HCT116 (cell line): ENCODE measurements around the gene BPIFB3. TPM values are rescaled to one million over a fixed set of nuclear protein-coding genes. Genes with fewer than 3 reads are reported as not detected.

Experiments used
- ATAC-seq: fragments of 200-7000 bp; cut with Tn5 transposase; 2 replicates; pipeline ENCODE4 v1.9.1; 2020; ENCODE audit warnings: mild to moderate bottlenecking, moderate library complexity
- BruUV-seq: library from RNA; stranded (reverse); fragments of 400-500 nt; replicated peaks from 2 replicates; lab custom pipeline; 2021; lab: Mats Ljungman, UMichigan
- CTCF ChIA-PET: fragments of 300-600 bp; sonication (Branson Sonifier 250); formaldehyde crosslinking; loops from one replicate; lab custom pipeline; 2021; ENCODE audit warnings: antibody characterized with exemption; lab: Charles Lee
- POLR2A ChIA-PET: fragments of 300-600, 350-600 bp; sonication (Branson Sonifier 250); formaldehyde crosslinking; loops from one replicate; lab custom pipeline; 2021; ENCODE audit warnings: antibody characterized with exemption; lab: Charles Lee
- RAD21 ChIA-PET, 2 experiments: fragments of 300-600 bp; sonication (Branson Sonifier 250); formaldehyde crosslinking; loops; one replicate each; lab custom pipeline; 2023; ENCODE audit warnings: low total read pairs in 2 of 2; ENCODE audit not compliant: uncharacterized antibody in 2 of 2, unreplicated experiment in 2 of 2, low non-redundant PET in 1 of 2; lab: Charles Lee
- DNase-seq: peaks from one replicate; pipeline ENCODE4 v3.0.0-alpha.2; 2010; ENCODE audit warnings: low read depth, low spot score
- H2AFZ ChIP-seq: fragments of 200-600 bp; shearing (Covaris generic), sonication (generic); 2 replicates; pipeline ENCODE4 v1.6.1; 2017; ENCODE audit warnings: low read depth, mixed run types, mixed read lengths, antibody characterized with exemption, low read length; ENCODE audit not compliant: poor library complexity, severe bottlenecking
- H3K27ac ChIP-seq: 2 replicates; pipeline ENCODE4 v1.5.1; 2012; ENCODE audit warnings: low read depth, low read length
- H3K27me3 ChIP-seq: fragments of 200-600 bp; sonication (generic); 2 replicates; pipeline ENCODE4 v1.6.1; 2016; ENCODE audit warnings: mixed run types, low read length, mixed read lengths; ENCODE audit not compliant: insufficient read depth
- H3K36me3 ChIP-seq, 2 experiments: fragments of 200-500 bp in 1 of 2; fragments of 200-600 bp in 1 of 2; sonication (Bioruptor generic) in 1 of 2; sonication (generic) in 1 of 2; 2 replicates each; pipeline versions ENCODE4 v1.5.1 to v1.6.1; 2014 to 2016; ENCODE audit warnings: low read length in 2 of 2, inconsistent platforms in 1 of 2, mixed read lengths in 1 of 2, mixed run types in 1 of 2; ENCODE audit not compliant: insufficient read depth in 2 of 2, control insufficient read depth in 1 of 2
- H3K4me1 ChIP-seq, 2 experiments: fragments of 200-600 bp in 1 of 2; sonication (generic) in 1 of 2; 2 replicates each; pipeline versions ENCODE4 v1.5.1 to v1.6.1; 2012 to 2017; ENCODE audit warnings: low read length in 2 of 2, inconsistent platforms in 1 of 2, mild to moderate bottlenecking in 1 of 2, mixed read lengths in 1 of 2, mixed run types in 1 of 2, moderate library complexity in 1 of 2; ENCODE audit not compliant: insufficient read depth in 2 of 2, control insufficient read depth in 1 of 2
- H3K4me2 ChIP-seq: fragments of 200-600 bp; sonication (generic); 2 replicates; pipeline ENCODE4 v1.6.1; 2017; ENCODE audit warnings: mixed run types, low read length, mixed read lengths
- H3K4me3 ChIP-seq, 2 experiments: fragments of 200-600 bp in 1 of 2; sonication (generic) in 1 of 2; replicated peaks in 1 of 2; 2 replicates each; pipeline ENCODE4 v1.5.1; 2011 to 2016; ENCODE audit warnings: low read length in 2 of 2, control low read depth in 1 of 2, low read depth in 1 of 2, mild to moderate bottlenecking in 1 of 2, mixed read lengths in 1 of 2, mixed run types in 1 of 2
- H3K79me2 ChIP-seq: fragments of 200-600 bp; sonication (generic); 2 replicates; pipeline ENCODE4 v1.6.1; 2017; ENCODE audit warnings: mild to moderate bottlenecking, mixed run types, low read length, moderate library complexity, mixed read lengths; ENCODE audit not compliant: insufficient read depth
- H3K9ac ChIP-seq: fragments of 200-600 bp; sonication (generic); 2 replicates; pipeline ENCODE4 v1.6.1; 2016; ENCODE audit warnings: low read length, mixed read lengths
- H3K9me2 ChIP-seq: fragments of 200-600 bp; sonication (generic), shearing (Covaris generic); 2 replicates; pipeline ENCODE4 v1.6.1; 2017; ENCODE audit warnings: mixed run types, mild to moderate bottlenecking, moderate library complexity; ENCODE audit not compliant: insufficient read depth
- H3K9me3 ChIP-seq, 2 experiments: fragments of 200-500 bp in 1 of 2; fragments of 200-600 bp in 1 of 2; sonication (Bioruptor generic) in 1 of 2; sonication (generic) in 1 of 2; 2 replicates each; pipeline ENCODE4 v1.6.1; 2014 to 2017; ENCODE audit warnings: low read length in 2 of 2, mixed read lengths in 2 of 2, inconsistent platforms in 1 of 2, low read depth in 1 of 2, mild to moderate bottlenecking in 1 of 2, mixed run types in 1 of 2, moderate library complexity in 1 of 2; ENCODE audit not compliant: control insufficient read depth in 1 of 2, insufficient read depth in 1 of 2
- H4K20me1 ChIP-seq: fragments of 200-600 bp; sonication (generic), shearing (Covaris generic); 2 replicates; pipeline ENCODE4 v1.6.1; 2017; ENCODE audit warnings: mixed run types, mild to moderate bottlenecking, moderate library complexity; ENCODE audit not compliant: insufficient read depth
- CEBPB ChIP-seq: IDR thresholded peaks from 2 replicates; pipeline ENCODE4 v1.6.1; 2012; ENCODE audit warnings: low read depth
- ELF1 ChIP-seq: IDR thresholded peaks from 2 replicates; pipeline ENCODE4 v1.6.1; 2012; ENCODE audit warnings: low read depth, borderline replicate concordance
- EZH2 ChIP-seq: fragments of 200-600 bp; sonication (generic); IDR thresholded peaks from 2 replicates; pipeline ENCODE4 v1.6.1; 2017; ENCODE audit warnings: antibody characterized with exemption, mixed run types
- EZH2phosphoT487 ChIP-seq: fragments of 200-600 bp; IDR thresholded peaks from 2 replicates; pipeline ENCODE4 v1.6.1; 2018; ENCODE audit warnings: antibody characterized with exemption, borderline replicate concordance
- RAD21 ChIP-seq: IDR thresholded peaks from 2 replicates; pipeline ENCODE4 v1.6.1; 2012; ENCODE audit warnings: low read depth, mild to moderate bottlenecking
- SIN3A ChIP-seq: IDR thresholded peaks from 2 replicates; pipeline ENCODE4 v1.6.1; 2012; ENCODE audit warnings: low read depth
- SRF ChIP-seq: IDR thresholded peaks from 2 replicates; pipeline ENCODE4 v1.6.1; 2012; ENCODE audit warnings: low read depth
- TCF7L2 ChIP-seq: IDR thresholded peaks from 2 replicates; pipeline ENCODE4 v1.7.0; 2011; ENCODE audit warnings: borderline replicate concordance, inconsistent platforms; ENCODE audit not compliant: insufficient read depth, insufficient read length; ENCODE audit errors: extremely low read depth
- YY1 ChIP-seq: IDR thresholded peaks from 2 replicates; pipeline ENCODE4 v1.6.1; 2011; ENCODE audit warnings: low read length, low read depth, moderate library complexity, mild to moderate bottlenecking; ENCODE audit not compliant: insufficient replicate concordance; ENCODE audit errors: extremely low read depth
- intact Hi-C: fragments of 100-400 bp; cut with micrococcal nuclease; formaldehyde crosslinking; loops from 2 replicates; pipeline ENCODE4 v1.10.0; 2022
- total RNA-seq: library from RNA; stranded (reverse); gene quantifications from one replicate; pipeline ENCODE4 v1.2.1, GENCODE V29; 2021; ENCODE audit not compliant: unreplicated experiment
- TF ChIP-seq, protein P1 (sequence below): IDR thresholded peaks from 2 replicates; pipeline ENCODE4 v1.6.1; 2012
- TF ChIP-seq, protein P2 (sequence below): IDR thresholded peaks from 2 replicates; pipeline ENCODE4 v1.6.1; 2011; ENCODE audit warnings: mild to moderate bottlenecking, low read length, moderate library complexity; ENCODE audit not compliant: insufficient replicate concordance; ENCODE audit errors: extremely low read depth

BPIFB3 gene
- total RNA-seq, 1 experiment from 2014 or later, result not detected

DNA sequence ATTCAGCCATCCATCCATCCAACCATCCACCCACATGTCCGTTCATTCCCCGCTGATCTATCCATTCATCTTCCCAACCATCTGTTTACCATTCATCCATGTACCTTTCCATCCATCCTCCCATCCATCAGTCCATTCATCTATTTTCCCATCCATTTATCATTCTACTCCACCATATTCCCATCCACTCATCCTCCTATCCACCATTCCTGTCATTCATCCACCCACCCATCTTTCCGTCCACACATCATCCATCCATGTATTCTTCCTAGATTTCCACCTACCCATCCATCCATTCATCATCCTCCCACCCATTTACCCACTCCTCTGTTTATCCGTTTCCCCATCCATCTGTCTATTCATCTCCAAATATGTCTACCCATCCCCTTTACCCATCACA is 15.5 kb upstream of the BPIFB3 start:
- no peak overlapping the region for H3K4me3 ChIP-seq
- peaks cover 31% of the 10 kb centered on the region; the same call in 1 of the 2 replicates for H3K27me3 ChIP-seq
- no peak overlapping the region for H3K4me2 ChIP-seq
- no peak overlapping the region for H3K9ac ChIP-seq
- ATAC-seq, result no peak
- no peaks in the 10 kb centered on the region for H3K9me3 ChIP-seq
- POLR2A ChIA-PET, result no interaction called here
- no peaks in the 10 kb centered on the region for H3K4me1 ChIP-seq
- no peak overlapping the region for H2AFZ ChIP-seq
- no peaks in the 10 kb centered on the region for H4K20me1 ChIP-seq
- H3K27ac ChIP-seq, result no peak overlapping the region
- H3K79me2 ChIP-seq, result no peaks in the 10 kb centered on the region
- no peak for DNase-seq
- no peaks in the 10 kb centered on the region for H3K9me2 ChIP-seq
- BruUV-seq, result no TSS peak
- RAD21 ChIA-PET, result no interaction called here
- CTCF ChIA-PET, result no interaction called here
- intact Hi-C loops, result no loop called here
- TF ChIP-seq, protein P1, sequence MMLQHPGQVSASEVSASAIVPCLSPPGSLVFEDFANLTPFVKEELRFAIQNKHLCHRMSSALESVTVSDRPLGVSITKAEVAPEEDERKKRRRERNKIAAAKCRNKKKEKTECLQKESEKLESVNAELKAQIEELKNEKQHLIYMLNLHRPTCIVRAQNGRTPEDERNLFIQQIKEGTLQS, result no peak
- TF ChIP-seq YY1 (no peak), ELF1 (no peak), TCF7L2 (no peak), RAD21 (no peak), CEBPB (no peak), SIN3A (no peak), EZH2phosphoT487 (no peak), EZH2 (no peak), SRF (no peak)
- TF ChIP-seq, protein P2, sequence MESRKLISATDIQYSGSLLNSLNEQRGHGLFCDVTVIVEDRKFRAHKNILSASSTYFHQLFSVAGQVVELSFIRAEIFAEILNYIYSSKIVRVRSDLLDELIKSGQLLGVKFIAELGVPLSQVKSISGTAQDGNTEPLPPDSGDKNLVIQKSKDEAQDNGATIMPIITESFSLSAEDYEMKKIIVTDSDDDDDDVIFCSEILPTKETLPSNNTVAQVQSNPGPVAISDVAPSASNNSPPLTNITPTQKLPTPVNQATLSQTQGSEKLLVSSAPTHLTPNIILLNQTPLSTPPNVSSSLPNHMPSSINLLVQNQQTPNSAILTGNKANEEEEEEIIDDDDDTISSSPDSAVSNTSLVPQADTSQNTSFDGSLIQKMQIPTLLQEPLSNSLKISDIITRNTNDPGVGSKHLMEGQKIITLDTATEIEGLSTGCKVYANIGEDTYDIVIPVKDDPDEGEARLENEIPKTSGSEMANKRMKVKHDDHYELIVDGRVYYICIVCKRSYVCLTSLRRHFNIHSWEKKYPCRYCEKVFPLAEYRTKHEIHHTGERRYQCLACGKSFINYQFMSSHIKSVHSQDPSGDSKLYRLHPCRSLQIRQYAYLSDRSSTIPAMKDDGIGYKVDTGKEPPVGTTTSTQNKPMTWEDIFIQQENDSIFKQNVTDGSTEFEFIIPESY, result no peak
- no peaks in the 10 kb centered on the region for H3K36me3 ChIP-seq
